Measurements from ENCODE around the gene INTS3. TPM values are rescaled to one million over a fixed set of nuclear protein-coding genes. Genes with fewer than 3 reads are reported as not detected.

Gene INTS3
- total RNA-seq, 1 donor from 2014 or later: 39.5 TPM

DNA sequence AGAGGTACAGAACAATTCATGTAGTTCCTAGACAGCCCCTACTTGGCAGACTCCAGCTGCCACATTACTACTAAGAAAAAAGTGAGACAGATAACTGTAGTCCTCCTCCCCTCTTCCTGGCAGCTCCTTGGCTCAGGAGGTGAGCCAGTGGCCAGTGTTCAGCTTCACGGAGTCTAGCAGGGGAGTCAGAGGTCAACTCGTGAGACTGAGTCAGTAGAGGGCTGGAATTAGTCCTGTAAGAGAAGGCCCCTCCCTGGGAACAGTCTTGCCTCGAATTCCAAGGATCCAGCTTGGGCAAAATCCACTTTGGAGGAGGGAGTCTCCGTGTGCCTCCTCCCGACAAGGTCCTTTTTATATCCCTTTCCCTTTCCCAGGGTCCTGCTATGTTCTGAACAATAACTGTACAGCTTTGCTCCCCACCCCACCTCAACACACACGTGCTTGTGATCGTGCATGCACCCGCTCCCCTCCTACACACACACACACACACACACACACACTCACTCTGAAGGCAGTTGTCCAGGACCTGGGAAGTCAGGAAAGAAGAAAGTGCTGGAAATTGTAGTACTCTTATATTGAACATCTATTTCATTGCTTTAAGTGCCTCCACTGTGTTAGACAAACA is 24.8 kb downstream of the INTS3 start:
- Histone ChIP-seq H3K9ac (ENCODE audit: low read length) (no peak overlapping the region), H3K27me3 (ENCODE audit: insufficient read depth, low read length) (no peaks in the 10 kb centered on the region), H3K79me2 (ENCODE audit: insufficient read depth, low read length) (no peaks in the 10 kb centered on the region), H3K4me1 (ENCODE audit: insufficient read depth, low read length) (peaks cover 8% of the 10 kb centered on the region), H3K4me2 (ENCODE audit: low read length) (peak overlapping the region; percentile 25), H3K27ac (ENCODE audit: low read depth, low read length) (no peak overlapping the region), H3K36me3 (ENCODE audit: insufficient read depth, low read length) (peaks cover 52% of the 10 kb centered on the region), H3K9me3 (ENCODE audit: insufficient read depth, low read depth, low read length) (no peaks in the 10 kb centered on the region), H4K20me1 (ENCODE audit: insufficient read depth, low read length) (no peaks in the 10 kb centered on the region), H2AFZ (ENCODE audit: low read depth, low read length) (no peak overlapping the region), H3K4me3 (ENCODE audit: insufficient read depth, low read depth, low read length) (no peak overlapping the region)
- no peaks in the 10 kb centered on the region for H3K27me3 Mint-ChIP-seq (ENCODE audit: low read depth, unreplicated experiment)
- TF ChIP-seq EZH2 (IDR thresholded peaks at IDR 0.05; ENCODE audit: insufficient read depth, low read length): no peak
- no peak for TF ChIP-seq CTCF (IDR thresholded peaks at IDR 0.05; ENCODE audit: insufficient read depth, low read depth, low read length)
- peaks cover 11% of the 10 kb centered on the region for H3K4me1 Mint-ChIP-seq (ENCODE audit: low read depth, unreplicated experiment)
- peaks cover 27% of the 10 kb centered on the region for H3K36me3 Mint-ChIP-seq (ENCODE audit: low read depth, unreplicated experiment)
- DNase-seq (ENCODE audit: low read depth) (peak; percentile 82), FAIRE-seq (no peak)
- no peak overlapping the region for H3K27ac Mint-ChIP-seq (ENCODE audit: unreplicated experiment)
- H3K4me3 Mint-ChIP-seq (ENCODE audit: unreplicated experiment): no peak overlapping the region
- no peaks in the 10 kb centered on the region for H3K9me3 Mint-ChIP-seq (ENCODE audit: unreplicated experiment)

- Histone ChIP-seq H3K9me3 (ENCODE audit: insufficient read depth, low read depth, low read length) (no peaks in the 10 kb centered on the region), H3K79me2 (ENCODE audit: insufficient read depth, low read length) (no peaks in the 10 kb centered on the region), H3K4me3 (ENCODE audit: insufficient read depth, low read depth, low read length) (no peak overlapping the region), H3K9ac (ENCODE audit: low read length) (no peak overlapping the region), H3K27ac (ENCODE audit: low read depth, low read length) (no peak overlapping the region), H3K4me2 (ENCODE audit: low read length) (no peak overlapping the region), H3K27me3 (ENCODE audit: insufficient read depth, low read length) (no peaks in the 10 kb centered on the region), H3K4me1 (ENCODE audit: insufficient read depth, low read length) (peaks cover 8% of the 10 kb centered on the region), H3K36me3 (ENCODE audit: insufficient read depth, low read length) (peaks cover 46% of the 10 kb centered on the region), H2AFZ (ENCODE audit: low read depth, low read length) (no peak overlapping the region), H4K20me1 (ENCODE audit: insufficient read depth, low read length) (no peaks in the 10 kb centered on the region)
- Mint-ChIP-seq H3K27ac (ENCODE audit: unreplicated experiment) (no peak overlapping the region), H3K4me3 (ENCODE audit: unreplicated experiment) (no peak overlapping the region), H3K4me1 (ENCODE audit: low read depth, unreplicated experiment) (peaks cover 16% of the 10 kb centered on the region), H3K36me3 (ENCODE audit: low read depth, unreplicated experiment) (peaks cover 34% of the 10 kb centered on the region), H3K27me3 (ENCODE audit: low read depth, unreplicated experiment) (no peaks in the 10 kb centered on the region), H3K9me3 (ENCODE audit: unreplicated experiment) (no peaks in the 10 kb centered on the region)
- TF ChIP-seq CTCF (IDR thresholded peaks at IDR 0.05; ENCODE audit: insufficient read depth, low read depth, low read length) (no peak), EZH2 (IDR thresholded peaks at IDR 0.05; ENCODE audit: insufficient read depth, low read length) (no peak)
- DNase-seq (ENCODE audit: low read depth) (no peak), FAIRE-seq (no peak)
Observed at GRCh38 chr1:153754266-153754665, 26.4 kb downstream of the INTS3 start.

GRCh38 chr1:153760440-153760839 is 32.6 kb downstream of the INTS3 start:
- no peaks in the 10 kb centered on the region for H3K27me3 ChIP-seq (ENCODE audit: insufficient read depth, low read length)
- H3K9me3 ChIP-seq (ENCODE audit: insufficient read depth, low read depth, low read length): no peaks in the 10 kb centered on the region
- peaks cover 41% of the 10 kb centered on the region for H3K36me3 ChIP-seq (ENCODE audit: insufficient read depth, low read length)
- no peak overlapping the region for H3K27ac Mint-ChIP-seq (ENCODE audit: unreplicated experiment)
- H3K27ac ChIP-seq (ENCODE audit: low read depth, low read length): no peak overlapping the region
- no peak overlapping the region for H2AFZ ChIP-seq (ENCODE audit: low read depth, low read length)
- FAIRE-seq: no peak
- no peak for DNase-seq (ENCODE audit: low read depth)
- no peaks in the 10 kb centered on the region for H3K4me1 ChIP-seq (ENCODE audit: insufficient read depth, low read length)
- H3K9me3 Mint-ChIP-seq (ENCODE audit: unreplicated experiment): no peaks in the 10 kb centered on the region
- H3K9ac ChIP-seq (ENCODE audit: low read length): no peak overlapping the region
- no peak for TF ChIP-seq EZH2 (IDR thresholded peaks at IDR 0.05; ENCODE audit: insufficient read depth, low read length)
- no peak for TF ChIP-seq CTCF (IDR thresholded peaks at IDR 0.05; ENCODE audit: insufficient read depth, low read depth, low read length)
- peaks cover 6% of the 10 kb centered on the region for H3K4me1 Mint-ChIP-seq (ENCODE audit: low read depth, unreplicated experiment)
- H4K20me1 ChIP-seq (ENCODE audit: insufficient read depth, low read length): no peaks in the 10 kb centered on the region
- no peak overlapping the region for H3K4me2 ChIP-seq (ENCODE audit: low read length)
- no peak overlapping the region for H3K4me3 ChIP-seq (ENCODE audit: insufficient read depth, low read depth, low read length)
- no peaks in the 10 kb centered on the region for H3K27me3 Mint-ChIP-seq (ENCODE audit: low read depth, unreplicated experiment)
- no peak overlapping the region for H3K4me3 Mint-ChIP-seq (ENCODE audit: unreplicated experiment)
- peaks cover 39% of the 10 kb centered on the region for H3K36me3 Mint-ChIP-seq (ENCODE audit: low read depth, unreplicated experiment)
- H3K79me2 ChIP-seq (ENCODE audit: insufficient read depth, low read length): no peaks in the 10 kb centered on the region
